Fibroblast of lung (primary cell): ENCODE data around the gene DCBLD2. TPM values are rescaled to one million over a fixed set of nuclear protein-coding genes. Genes with fewer than 3 reads are reported as not detected.
A peak's percentile ranks its signal among the peaks of the same experiment; 100 is the strongest.

Experiments used
- DNase-seq, 2 donors: peaks; one replicate each; pipeline versions ENCODE4 v3.0.0 to v3.0.0-alpha.2; 2010; ENCODE audit warnings: low read depth in 2 of 2
- H2AFZ ChIP-seq: 2 replicates; pipeline ENCODE4 v1.5.1; 2012; ENCODE audit warnings: low read length, control low read depth, inconsistent platforms
- H3K27ac ChIP-seq: 2 replicates; pipeline ENCODE4 v1.5.1; 2011; ENCODE audit warnings: low read length, control low read depth; ENCODE audit not compliant: insufficient read depth
- H3K27me3 ChIP-seq: 2 replicates; pipeline ENCODE4 v1.5.1; 2011; ENCODE audit warnings: mild to moderate bottlenecking, low read length; ENCODE audit not compliant: control insufficient read depth, insufficient read depth
- H3K36me3 ChIP-seq: 2 replicates; pipeline ENCODE4 v1.5.1; 2011; ENCODE audit warnings: low read length; ENCODE audit not compliant: control insufficient read depth, insufficient read depth
- H3K4me1 ChIP-seq: 2 replicates; pipeline ENCODE4 v1.5.1; 2011; ENCODE audit warnings: low read length; ENCODE audit not compliant: control insufficient read depth, insufficient read depth; ENCODE audit errors: extremely low read depth
- H3K4me2 ChIP-seq: 2 replicates; pipeline ENCODE4 v1.5.1; 2011; ENCODE audit warnings: low read length, control low read depth; ENCODE audit not compliant: insufficient read depth; ENCODE audit errors: extremely low read depth
- H3K4me3 ChIP-seq, 4 experiments: fragments of 200-600 bp in 1 of 4; sonication (generic) in 1 of 4; replicated peaks in 1 of 4; 2 replicates each; pipeline ENCODE4 v1.5.1; 2011 to 2016; ENCODE audit warnings: low read length in 4 of 4, low read depth in 3 of 4, mild to moderate bottlenecking in 3 of 4, control low read depth in 2 of 4, inconsistent platforms in 1 of 4, mixed read lengths in 1 of 4; ENCODE audit not compliant: insufficient read depth in 1 of 4; ENCODE audit errors: control extremely low read depth in 1 of 4
- H3K79me2 ChIP-seq: 2 replicates; pipeline ENCODE4 v1.5.1; 2012; ENCODE audit warnings: mild to moderate bottlenecking, low read length, inconsistent platforms; ENCODE audit not compliant: control insufficient read depth, insufficient read depth
- H3K9ac ChIP-seq: 2 replicates; pipeline ENCODE4 v1.5.1; 2011; ENCODE audit warnings: mild to moderate bottlenecking, low read length, control low read depth; ENCODE audit not compliant: insufficient read depth
- H3K9me3 ChIP-seq: 2 replicates; pipeline ENCODE4 v1.5.1; 2012; ENCODE audit warnings: low read depth, low read length; ENCODE audit not compliant: control insufficient read depth, insufficient read depth
- H4K20me1 ChIP-seq: 2 replicates; pipeline ENCODE4 v1.5.1; 2011; ENCODE audit warnings: low read length; ENCODE audit not compliant: control insufficient read depth, insufficient read depth; ENCODE audit errors: extremely low read depth
- CTCF ChIP-seq, 2 donors: IDR thresholded peaks in 1 of 2; conservative IDR thresholded peaks in 1 of 2; 1 replicate in 1 of 2; 2 replicates in 1 of 2; pipeline ENCODE4 v1.5.1; 2011 to 2012; ENCODE audit warnings: low read length in 2 of 2, control low read depth in 1 of 2, inconsistent platforms in 1 of 2, low read depth in 1 of 2, mild to moderate bottlenecking in 1 of 2
- EZH2 ChIP-seq: IDR thresholded peaks from 2 replicates; pipeline ENCODE4 v1.5.1; 2012; ENCODE audit warnings: low read length, control low read depth, mild to moderate bottlenecking; ENCODE audit errors: missing control alignments
- polyA plus RNA-seq, 2 donors: library from polyadenylated mRNA; depleted of rRNA in 1 of 2; stranded (reverse) in 1 of 2; unstranded in 1 of 2; fragments of >200 nt; gene quantifications; 2 replicates each; pipeline ENCODE4 v1.2.1, GENCODE V29; 2011 to 2012; ENCODE audit warnings: missing spikeins in 1 of 2
- total RNA-seq: library from RNA; depleted of rRNA; stranded (reverse); fragments of >200 nt; gene quantifications from 2 replicates; pipeline ENCODE4 v1.2.1, GENCODE V29; 2014

Gene DCBLD2
- total and polyA plus RNA-seq, 2 donors (not counting 1 experiment from before 2014, with no cell fraction given), result 98.1 to 195 TPM

GRCh38 chr3:98796334-98796733 is 105.2 kb downstream of the DCBLD2 start:
- Histone ChIP-seq H3K36me3 (peaks cover 6% of the 10 kb centered on the region), H3K4me1 (no peaks in the 10 kb centered on the region), H3K79me2 (no peaks in the 10 kb centered on the region), H3K9me3 (no peaks in the 10 kb centered on the region), H3K27ac (no peak overlapping the region), H3K9ac (no peak overlapping the region), H3K4me3 (no peak overlapping the region), H2AFZ (no peak overlapping the region), H4K20me1 (no peaks in the 10 kb centered on the region), H3K27me3 (no peaks in the 10 kb centered on the region), H3K4me2 (no peak overlapping the region)
- TF ChIP-seq CTCF (conservative IDR thresholded peaks at IDR 0.05 in 1 of 2, IDR thresholded peaks at IDR 0.05 in 1 of 2; ENCODE audit: low read depth in 1 of 2, low read length in 2 of 2) (no peak), EZH2 (no peak)
- DNase-seq, result no peak

GRCh38 chr3:98793971-98794370 is 107.5 kb downstream of the DCBLD2 start:
- no peak overlapping the region for H3K4me2 ChIP-seq
- H3K27ac ChIP-seq, result no peak overlapping the region
- TF ChIP-seq EZH2 (no peak), CTCF (conservative IDR thresholded peaks at IDR 0.05 in 1 of 2, IDR thresholded peaks at IDR 0.05 in 1 of 2; ENCODE audit: low read depth in 1 of 2, low read length in 2 of 2) (no peak)
- no peaks in the 10 kb centered on the region for H3K79me2 ChIP-seq
- no peaks in the 10 kb centered on the region for H3K9me3 ChIP-seq
- no peaks in the 10 kb centered on the region for H3K4me1 ChIP-seq
- no peak overlapping the region for H2AFZ ChIP-seq
- no peak overlapping the region for H3K9ac ChIP-seq
- no peaks in the 10 kb centered on the region for H3K36me3 ChIP-seq
- DNase-seq, result peak in 1 of 2 donors; percentile 38
- no peaks in the 10 kb centered on the region for H4K20me1 ChIP-seq
- no peak overlapping the region for H3K4me3 ChIP-seq
- H3K27me3 ChIP-seq, result no peaks in the 10 kb centered on the region

- peak in 1 of 2 donors; percentile 44 for DNase-seq
These were observed 109.9 kb downstream of the DCBLD2 start for GRCh38 chr3:98791341-98792325.

More at GRCh38 chr3:98791341-98792325, 109.9 kb downstream of the DCBLD2 start:
- Histone ChIP-seq H3K27ac (no peak overlapping the region), H3K9me3 (no peaks in the 10 kb centered on the region), H3K27me3 (no peaks in the 10 kb centered on the region), H2AFZ (no peak overlapping the region), H3K4me1 (peaks cover 1% of the 10 kb centered on the region), H3K36me3 (no peaks in the 10 kb centered on the region), H3K4me3 (no peak overlapping the region), H4K20me1 (no peaks in the 10 kb centered on the region), H3K4me2 (no peak overlapping the region), H3K9ac (no peak overlapping the region), H3K79me2 (no peaks in the 10 kb centered on the region)
- no peak for TF ChIP-seq EZH2
- TF ChIP-seq CTCF (conservative IDR thresholded peaks at IDR 0.05 in 1 of 2, IDR thresholded peaks at IDR 0.05 in 1 of 2; ENCODE audit: low read depth in 1 of 2, low read length in 2 of 2), result no peak
